GM23338 (cell line): Measurements from ENCODE around the gene MYO16. TPM values are rescaled to one million over a fixed set of nuclear protein-coding genes. Genes with fewer than 3 reads are reported as not detected.

ENCODE experiments used
- ATAC-seq: fragments of 200-7000 bp; cut with Tn5 transposase; 3 replicates; pipeline ENCODE4 v1.9.1; 2020
- DNase-seq: peaks from one replicate; pipeline ENCODE4 v3.0.0-alpha.2; 2015; ENCODE audit warnings: low spot score
- H2AFZ ChIP-seq: fragments of 200-600 bp; sonication (generic); 2 replicates; pipeline ENCODE4 v1.8.0; 2016; ENCODE audit warnings: antibody characterized with exemption, mild to moderate bottlenecking, moderate library complexity
- H3F3A ChIP-seq: fragments of 200-600 bp; sonication (generic); replicated peaks from 2 replicates; pipeline ENCODE4 v1.8.0; 2017; ENCODE audit warnings: antibody characterized with exemption, mixed run types, low read depth
- H3K27ac ChIP-seq: fragments of 200-600 bp; sonication (generic); 2 replicates; pipeline ENCODE4 v1.6.1; 2016; ENCODE audit warnings: low read depth
- H3K27me3 ChIP-seq: fragments of 200-600 bp; sonication (generic); 2 replicates; pipeline ENCODE4 v1.8.0; 2016; ENCODE audit warnings: mild to moderate bottlenecking, mixed run types, moderate library complexity; ENCODE audit not compliant: insufficient read depth
- H3K36me3 ChIP-seq: fragments of 200-600 bp; sonication (generic); 2 replicates; pipeline ENCODE4 v1.8.0; 2016; ENCODE audit warnings: mild to moderate bottlenecking; ENCODE audit not compliant: insufficient read depth
- H3K4me1 ChIP-seq: fragments of 200-600 bp; sonication (generic); 2 replicates; pipeline ENCODE4 v1.8.0; 2016; ENCODE audit warnings: mild to moderate bottlenecking, moderate library complexity; ENCODE audit not compliant: insufficient read depth
- H3K4me2 ChIP-seq: fragments of 200-600 bp; sonication (generic); 2 replicates; pipeline ENCODE4 v1.7.1; 2017; ENCODE audit warnings: mixed run types
- H3K4me3 ChIP-seq: fragments of 200-600 bp; sonication (generic); 2 replicates; pipeline ENCODE4 v1.6.1; 2016; ENCODE audit warnings: mixed run types
- H3K79me2 ChIP-seq: fragments of 200-600 bp; sonication (generic); replicated peaks from 2 replicates; pipeline ENCODE4 v1.8.0; 2017; ENCODE audit warnings: mild to moderate bottlenecking; ENCODE audit not compliant: insufficient read depth
- H3K9me2 ChIP-seq: fragments of 200-600 bp; sonication (generic); 2 replicates; pipeline ENCODE4 v1.8.0; 2017; ENCODE audit not compliant: insufficient read depth
- H4K20me1 ChIP-seq: fragments of 200-600 bp; sonication (generic); replicated peaks from 2 replicates; pipeline ENCODE4 v1.8.0; 2017; ENCODE audit warnings: mild to moderate bottlenecking; ENCODE audit not compliant: insufficient read depth
- H3K27ac Mint-ChIP-seq: 2 replicates; pipeline ENCODE4 v1.8.0; 2020; ENCODE audit warnings: inconsistent platforms, mild to moderate bottlenecking, moderate library complexity, mixed read lengths
- H3K27me3 Mint-ChIP-seq: 3 replicates; pipeline ENCODE4 v1.8.0; 2022; ENCODE audit warnings: low read depth, mild to moderate bottlenecking, moderate library complexity, mixed read lengths, inconsistent platforms; ENCODE audit not compliant: insufficient read depth, poor library complexity
- H3K36me3 Mint-ChIP-seq: 3 replicates; pipeline ENCODE4 v1.8.0; 2021; ENCODE audit warnings: low read depth, mild to moderate bottlenecking, inconsistent platforms, moderate library complexity, mixed read lengths
- H3K4me1 Mint-ChIP-seq: 3 replicates; pipeline ENCODE4 v1.8.0; 2020; ENCODE audit warnings: mild to moderate bottlenecking, inconsistent platforms, mixed read lengths
- H3K4me3 Mint-ChIP-seq: 3 replicates; pipeline ENCODE4 v1.8.0; 2021; ENCODE audit warnings: moderate library complexity, mild to moderate bottlenecking, inconsistent platforms, mixed read lengths
- H3K9me3 Mint-ChIP-seq: 3 replicates; pipeline ENCODE4 v1.8.0; 2020; ENCODE audit warnings: moderate library complexity, mild to moderate bottlenecking, inconsistent platforms, mixed read lengths
- CREB1 ChIP-seq: fragments of 250-450 bp; sonication (Bioruptor Pico); IDR thresholded peaks from 2 replicates; pipeline ENCODE4 v1.5.0; 2020; ENCODE audit warnings: low read depth, mild to moderate bottlenecking, moderate library complexity
- CTCF ChIP-seq, 2 experiments: fragments of 200-600 bp in 1 of 2; sonication (generic) in 1 of 2; conservative IDR thresholded peaks; 2 replicates each; pipeline versions ENCODE4 v1.5.1 to v1.6.1; 2016 to 2017; ENCODE audit warnings: antibody characterized with exemption in 2 of 2, low read depth in 2 of 2, mild to moderate bottlenecking in 2 of 2, moderate library complexity in 1 of 2
- ETS1 ChIP-seq: IDR thresholded peaks from 2 replicates; pipeline ENCODE4 v1.6.1; 2016; ENCODE audit warnings: antibody characterized with exemption
- EZH2 ChIP-seq: fragments of 200-600 bp; sonication (generic); IDR thresholded peaks from one replicate; pipeline ENCODE4 v1.8.0; 2017; ENCODE audit warnings: antibody characterized with exemption, mild to moderate bottlenecking, low read depth; ENCODE audit not compliant: unreplicated experiment
- EZH2phosphoT487 ChIP-seq: fragments of 200-600 bp; sonication (generic); IDR thresholded peaks from one replicate; pipeline ENCODE4 v1.8.1; 2018; ENCODE audit warnings: antibody characterized with exemption; ENCODE audit not compliant: unreplicated experiment
- JUNB ChIP-seq: IDR thresholded peaks from one replicate; pipeline ENCODE4 v1.6.1; 2016; ENCODE audit warnings: antibody characterized with exemption; ENCODE audit not compliant: unreplicated experiment
- NANOG ChIP-seq: IDR thresholded peaks from 2 replicates; pipeline ENCODE4 v1.6.1; 2016; ENCODE audit warnings: antibody characterized with exemption, borderline replicate concordance
- POLR2AphosphoS5 ChIP-seq: IDR thresholded peaks from 2 replicates; pipeline ENCODE4 v1.6.1; 2016; ENCODE audit warnings: antibody characterized with exemption, low read depth
- ZNF114 ChIP-seq: fragments of 250-450 bp; sonication (Bioruptor Pico); IDR thresholded peaks from 2 replicates; pipeline ENCODE4 v1.5.0; 2020; ENCODE audit warnings: mild to moderate bottlenecking, moderate library complexity
- ZNF331 ChIP-seq: fragments of 250-450 bp; sonication (Bioruptor Pico); IDR thresholded peaks from 2 replicates; pipeline ENCODE4 v1.5.0; 2020; ENCODE audit warnings: low read depth, mild to moderate bottlenecking, moderate library complexity
- ZNF462 ChIP-seq: fragments of 250-450 bp; sonication (Bioruptor Pico); IDR thresholded peaks from 2 replicates; pipeline ENCODE4 v1.5.0; 2020; ENCODE audit warnings: mild to moderate bottlenecking, moderate library complexity
- polyA plus RNA-seq: library from polyadenylated mRNA; unstranded; fragments of >200 nt; fragmentation: Nextera tagmentation; extraction: Ambion mirVana; gene quantifications from 2 replicates; pipeline ENCODE4 v1.2.1, GENCODE V29; 2016
- total RNA-seq: library from RNA; depleted of rRNA; stranded (reverse); fragments of >200 nt; shearing (Covaris generic); gene quantifications from 2 replicates; pipeline ENCODE4 v1.2.3, GENCODE V29; 2014

The MYO16 gene
- total and polyA plus RNA-seq, 2 experiments from 2014 or later = 0.10 to 0.13 TPM

- ATAC-seq = no peak
- Mint-ChIP-seq H3K27me3 (peaks cover 1% of the 10 kb centered on the region), H3K27ac (no peak overlapping the region), H3K4me1 (no peaks in the 10 kb centered on the region), H3K9me3 (no peaks in the 10 kb centered on the region), H3K36me3 (no peaks in the 10 kb centered on the region), H3K4me3 (no peak overlapping the region)
- no peak overlapping the region for H3K4me2 ChIP-seq
- H3K9me2 ChIP-seq = no peaks in the 10 kb centered on the region; the same call in 1 of the 2 replicates
- no peaks in the 10 kb centered on the region for H3F3A ChIP-seq
- H3K36me3 ChIP-seq = no peaks in the 10 kb centered on the region
- no peak overlapping the region for H2AFZ ChIP-seq
- TF ChIP-seq NANOG (no peak), CTCF (conservative IDR thresholded peaks at IDR 0.05; ENCODE audit: low read depth in 2 of 2) (no peak), EZH2phosphoT487 (no peak), POLR2AphosphoS5 (no peak)
- no peaks in the 10 kb centered on the region for H3K27me3 ChIP-seq
- H3K79me2 ChIP-seq = no peaks in the 10 kb centered on the region
- no peaks in the 10 kb centered on the region for H3K4me1 ChIP-seq
- no peak overlapping the region for H3K27ac ChIP-seq
- no peak for DNase-seq
- H4K20me1 ChIP-seq = no peaks in the 10 kb centered on the region
- H3K4me3 ChIP-seq = no peak overlapping the region
Measured at GRCh38 chr13:109036078-109036780, 406.8 kb downstream of the MYO16 start.

GRCh38 chr13:109043636-109044035 lies 414.2 kb downstream of the MYO16 start:
- no peaks in the 10 kb centered on the region for H3F3A ChIP-seq
- H3K9me2 ChIP-seq = no peaks in the 10 kb centered on the region; the same call in 1 of the 2 replicates
- no peak overlapping the region for H2AFZ ChIP-seq
- no peak overlapping the region for H3K4me3 ChIP-seq
- no peaks in the 10 kb centered on the region for H4K20me1 ChIP-seq
- no peak overlapping the region for H3K27ac ChIP-seq
- Mint-ChIP-seq H3K36me3 (no peaks in the 10 kb centered on the region), H3K27ac (peak overlapping the region; percentile 2; the same call in 1 of the 2 replicates), H3K4me1 (no peaks in the 10 kb centered on the region), H3K9me3 (no peaks in the 10 kb centered on the region), H3K4me3 (no peak overlapping the region), H3K27me3 (no peaks in the 10 kb centered on the region)
- H3K27me3 ChIP-seq = no peaks in the 10 kb centered on the region
- H3K4me2 ChIP-seq = no peak overlapping the region
- H3K4me1 ChIP-seq = no peaks in the 10 kb centered on the region
- no peak for ATAC-seq
- no peaks in the 10 kb centered on the region for H3K79me2 ChIP-seq
- DNase-seq = no peak
- no peaks in the 10 kb centered on the region for H3K36me3 ChIP-seq
- no peak for TF ChIP-seq ZNF114 (CRISPR knock-in tag)
- no peak for TF ChIP-seq POLR2AphosphoS5
- no peak for TF ChIP-seq NANOG
- no peak for TF ChIP-seq JUNB
- no peak for TF ChIP-seq CREB1 (CRISPR knock-in tag)
- no peak for TF ChIP-seq ZNF462 (CRISPR knock-in tag)
- no peak for TF ChIP-seq ETS1
- TF ChIP-seq ZNF331 (CRISPR knock-in tag) = no peak
- no peak for TF ChIP-seq EZH2phosphoT487
- TF ChIP-seq EZH2 = no peak
